ENCODE measurements around the gene SKAP2.

The SKAP2 gene, protein sequence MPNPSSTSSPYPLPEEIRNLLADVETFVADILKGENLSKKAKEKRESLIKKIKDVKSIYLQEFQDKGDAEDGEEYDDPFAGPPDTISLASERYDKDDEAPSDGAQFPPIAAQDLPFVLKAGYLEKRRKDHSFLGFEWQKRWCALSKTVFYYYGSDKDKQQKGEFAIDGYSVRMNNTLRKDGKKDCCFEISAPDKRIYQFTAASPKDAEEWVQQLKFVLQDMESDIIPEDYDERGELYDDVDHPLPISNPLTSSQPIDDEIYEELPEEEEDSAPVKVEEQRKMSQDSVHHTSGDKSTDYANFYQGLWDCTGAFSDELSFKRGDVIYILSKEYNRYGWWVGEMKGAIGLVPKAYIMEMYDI

DNA sequence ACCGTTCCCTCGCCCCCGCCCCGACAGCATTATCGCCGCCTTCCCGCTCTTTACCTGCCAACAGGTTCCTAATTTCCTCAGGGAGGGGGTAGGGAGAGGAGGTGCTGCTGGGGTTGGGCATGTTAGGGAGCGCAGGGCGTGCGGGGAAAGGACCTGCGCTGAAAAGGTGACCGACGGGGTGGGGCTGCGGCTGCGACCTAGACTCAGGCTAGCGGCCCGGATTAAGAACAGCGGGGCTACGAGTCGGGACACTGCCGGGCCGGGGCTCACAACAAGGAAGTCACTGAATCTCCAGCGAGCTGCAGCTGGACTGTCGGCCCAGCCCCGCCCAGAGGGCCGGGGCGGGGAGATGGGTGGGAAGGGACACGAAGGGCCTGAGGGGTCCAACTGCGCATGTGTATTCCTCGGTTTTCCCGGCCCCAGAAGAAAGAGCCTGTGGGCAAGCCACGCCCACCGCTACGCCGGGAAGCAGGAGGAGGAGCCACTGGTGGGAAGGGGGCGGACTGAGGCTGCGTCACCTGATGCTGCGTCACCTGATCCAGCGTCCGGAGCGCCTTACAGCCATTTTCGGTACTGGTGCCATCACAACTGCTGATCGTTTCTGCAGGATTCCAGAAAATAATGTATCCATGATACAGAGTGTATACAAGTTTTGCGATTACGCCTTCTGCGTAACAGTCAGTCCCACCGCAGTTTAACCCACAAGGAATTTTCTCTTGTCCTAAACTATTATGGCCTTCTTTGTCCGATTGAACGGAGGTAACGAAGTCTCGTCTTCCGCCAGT is at the start of gene SKAP2:
Gene SKAP2, minus strand, starts transcription at position 282 of the 785 bp plus-strand sequence. Its CDS starts 161 bp downstream, at position 121.
- in situ Hi-C loops (cut with MboI; ENCODE audit: low sequenced_read_pairs) = loop anchor here (10.0 kb wide), 1 partner anchor 50 kb away; no protein-coding TSS in a partner anchor
- H3K36me3 ChIP-seq (replicated peaks) = no peaks in the 10 kb centered on the region
- H3K4me1 ChIP-seq = peaks cover 38% of the 10 kb centered on the region

DNA sequence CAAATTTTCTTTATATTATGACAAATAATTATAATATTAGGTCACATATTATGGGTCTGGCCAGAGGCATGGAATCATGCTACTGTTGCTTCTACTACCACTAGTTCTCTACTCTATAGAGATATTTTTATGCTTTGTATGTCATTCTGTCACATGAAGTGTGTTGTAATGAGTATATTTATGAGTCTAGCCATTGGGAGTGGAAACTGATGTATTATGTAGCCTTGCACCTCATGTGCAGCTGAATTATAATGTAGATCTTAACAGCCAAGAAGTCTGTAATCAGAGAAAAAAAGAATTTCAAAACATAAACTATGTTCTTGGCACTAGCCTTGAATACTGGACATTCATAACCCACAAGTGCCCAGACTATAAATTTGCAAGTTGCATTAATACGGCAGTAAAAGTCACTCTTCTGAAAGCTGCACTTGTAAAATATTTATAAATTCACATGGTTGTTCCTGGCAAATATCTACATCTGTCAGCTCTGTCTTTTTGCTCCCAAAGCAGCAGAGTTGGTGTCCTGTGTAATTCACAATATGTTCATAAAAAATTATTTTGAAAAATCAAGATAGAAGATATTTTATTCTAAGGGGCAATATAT is 48.6 kb upstream of the SKAP2 start:
- in situ Hi-C loops (cut with MboI; ENCODE audit: low sequenced_read_pairs) = loop anchor here (10.0 kb wide), 1 partner anchor 48 kb away; the partner anchor contains the start of gene SKAP2

More for the DNA sequence above, at the start of gene SKAP2:
- Histone ChIP-seq H3K9me3 (no peaks in the 10 kb centered on the region), H3K27me3 (ENCODE audit: low read depth) (no peaks in the 10 kb centered on the region), H3K4me3 (peak within 1 kb of the TSS; percentile 86)
- DNase-seq (ENCODE audit: low spot score in 2 of 2) = peak; percentile 98 to 99

DNA sequence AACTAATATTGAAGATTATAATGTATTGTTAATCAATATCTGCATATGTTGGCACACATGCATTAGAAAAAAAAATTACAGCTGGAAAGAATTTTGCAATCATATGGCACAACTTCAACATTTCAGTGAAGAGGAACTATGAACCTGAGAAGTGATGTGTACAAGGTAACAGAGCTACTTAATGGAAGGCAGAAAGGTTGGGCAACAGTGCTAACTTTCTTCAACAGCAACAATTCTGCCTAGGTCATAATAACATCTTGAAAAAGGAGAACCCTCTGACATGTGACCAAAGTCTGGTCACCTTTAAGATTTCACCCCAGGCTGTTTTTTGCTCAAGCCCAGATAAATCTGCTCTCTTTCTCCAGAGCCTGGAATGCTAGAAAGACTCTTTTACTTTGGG is 47.9 kb upstream of the SKAP2 start:
- Histone ChIP-seq H3K9me3 (no peaks in the 10 kb centered on the region), H3K27me3 (ENCODE audit: low read depth) (no peaks in the 10 kb centered on the region), H3K36me3 (replicated peaks) (no peaks in the 10 kb centered on the region), H3K4me1 (peaks cover 30% of the 10 kb centered on the region), H3K4me3 (no peak overlapping the region)
- in situ Hi-C loops (cut with MboI; ENCODE audit: low sequenced_read_pairs) = loop anchor here (10.0 kb wide), 1 partner anchor 48 kb away; the partner anchor contains the start of gene SKAP2
- no peak for DNase-seq (ENCODE audit: low spot score in 2 of 2)

More for the DNA sequence above, 48.6 kb upstream of the SKAP2 start:
- peaks cover 34% of the 10 kb centered on the region for H3K4me1 ChIP-seq
- no peak for DNase-seq (ENCODE audit: low spot score in 2 of 2)
- no peaks in the 10 kb centered on the region for H3K36me3 ChIP-seq (replicated peaks)
- H3K4me3 ChIP-seq = no peak overlapping the region
- H3K27me3 ChIP-seq (ENCODE audit: low read depth) = no peaks in the 10 kb centered on the region
- H3K9me3 ChIP-seq = no peaks in the 10 kb centered on the region

DNA sequence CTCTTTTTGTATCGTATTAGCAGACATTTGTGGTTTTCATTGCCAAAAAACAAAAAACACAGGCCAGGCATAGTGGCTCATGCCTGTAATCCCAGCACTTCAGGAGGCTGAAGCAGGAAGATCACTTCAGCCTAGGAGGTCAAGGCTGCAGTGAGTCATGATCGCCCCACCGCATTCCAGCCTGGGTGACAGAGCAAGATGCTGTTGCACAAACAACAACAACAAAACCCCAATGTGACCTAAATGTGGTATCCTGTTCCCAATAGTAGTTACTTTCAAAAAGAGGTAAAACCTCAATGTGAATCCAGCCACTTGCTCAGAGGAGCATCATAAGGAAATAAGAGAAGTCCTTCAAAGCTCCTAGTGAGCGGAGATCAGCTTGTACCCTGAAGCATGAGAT is 45.8 kb upstream of the SKAP2 start:
- in situ Hi-C loops (cut with MboI; ENCODE audit: low sequenced_read_pairs) = loop anchor here (10.0 kb wide), 1 partner anchor 45 kb away; the partner anchor contains the start of gene SKAP2
- DNase-seq (ENCODE audit: low spot score in 2 of 2) = no peak

DNA sequence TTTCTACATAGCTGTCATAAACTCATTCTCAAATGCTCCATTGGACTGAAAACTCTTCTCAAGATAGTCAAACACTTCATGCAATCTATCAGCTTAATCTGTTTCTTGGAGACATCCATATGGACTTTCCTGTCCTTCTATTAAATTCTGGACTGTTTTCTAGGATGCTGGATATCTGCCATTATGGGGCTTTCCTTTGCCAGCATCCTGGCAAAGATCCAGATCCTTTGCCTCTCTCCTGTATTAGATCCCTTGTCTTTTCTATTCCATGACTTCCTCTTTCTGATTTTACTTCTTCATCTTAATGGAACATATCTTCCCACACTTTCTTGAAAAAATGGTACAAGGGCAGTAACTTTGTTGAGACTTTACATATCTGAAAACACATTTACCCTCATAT is 35.9 kb upstream of the SKAP2 start:
- no peak for DNase-seq (ENCODE audit: low spot score in 2 of 2)
- Histone ChIP-seq H3K4me3 (no peak overlapping the region), H3K9me3 (no peaks in the 10 kb centered on the region), H3K4me1 (no peaks in the 10 kb centered on the region), H3K36me3 (replicated peaks) (no peaks in the 10 kb centered on the region), H3K27me3 (ENCODE audit: low read depth) (no peaks in the 10 kb centered on the region)
- in situ Hi-C loops (cut with MboI; ENCODE audit: low sequenced_read_pairs) = no loop called here

More for the DNA sequence above, 45.8 kb upstream of the SKAP2 start:
- Histone ChIP-seq H3K4me3 (no peak overlapping the region), H3K27me3 (ENCODE audit: low read depth) (no peaks in the 10 kb centered on the region), H3K4me1 (peaks cover 23% of the 10 kb centered on the region), H3K36me3 (replicated peaks) (no peaks in the 10 kb centered on the region), H3K9me3 (no peaks in the 10 kb centered on the region)

DNA sequence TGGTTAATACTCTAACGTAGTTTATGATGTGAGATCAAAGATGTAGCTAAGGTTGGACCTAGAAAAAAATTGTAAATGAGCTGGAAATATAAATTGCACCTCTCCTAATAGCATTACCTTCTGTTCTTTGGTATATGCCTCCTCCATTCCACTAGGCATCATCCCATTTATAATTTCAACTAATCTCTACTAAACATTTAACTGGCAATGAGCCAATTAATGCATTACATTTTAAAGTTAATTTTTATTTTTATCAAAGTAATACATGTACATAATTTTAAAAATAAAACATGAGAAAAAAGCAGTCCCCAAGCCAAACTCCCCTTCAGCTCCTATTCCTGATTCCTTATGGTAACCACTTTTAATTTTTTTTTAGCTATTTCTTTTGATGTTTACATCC is 35.1 kb upstream of the SKAP2 start:
- Histone ChIP-seq H3K4me1 (no peaks in the 10 kb centered on the region), H3K9me3 (no peaks in the 10 kb centered on the region), H3K27me3 (ENCODE audit: low read depth) (no peaks in the 10 kb centered on the region), H3K4me3 (no peak overlapping the region), H3K36me3 (replicated peaks) (no peaks in the 10 kb centered on the region)
- DNase-seq (ENCODE audit: low spot score in 2 of 2) = no peak
- in situ Hi-C loops (cut with MboI; ENCODE audit: low sequenced_read_pairs) = no loop called here

DNA sequence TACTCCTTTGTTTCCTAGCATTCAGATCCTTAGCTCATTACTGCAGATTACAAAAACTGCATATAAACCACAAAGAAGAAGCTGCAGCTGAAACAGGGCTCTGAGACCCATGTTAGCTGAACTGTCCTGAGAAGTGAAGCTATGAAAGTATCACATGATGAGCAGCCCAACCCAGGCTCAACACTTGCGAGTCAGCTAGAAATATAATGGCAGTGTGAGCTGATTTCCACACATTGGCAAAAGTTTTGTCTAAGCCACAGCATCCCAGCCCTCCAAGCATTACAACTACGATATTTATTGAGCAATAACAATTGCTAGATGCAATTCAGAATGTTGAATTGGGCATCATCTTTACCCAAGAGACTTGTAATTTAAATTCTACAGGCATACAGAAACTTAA is 34.5 kb upstream of the SKAP2 start:
- no peak for DNase-seq (ENCODE audit: low spot score in 2 of 2)
- H3K36me3 ChIP-seq (replicated peaks) = no peaks in the 10 kb centered on the region
- no peaks in the 10 kb centered on the region for H3K4me1 ChIP-seq
- no peak overlapping the region for H3K4me3 ChIP-seq
- in situ Hi-C loops (cut with MboI; ENCODE audit: low sequenced_read_pairs) = no loop called here
- no peaks in the 10 kb centered on the region for H3K27me3 ChIP-seq (ENCODE audit: low read depth)
- no peaks in the 10 kb centered on the region for H3K9me3 ChIP-seq

DNA sequence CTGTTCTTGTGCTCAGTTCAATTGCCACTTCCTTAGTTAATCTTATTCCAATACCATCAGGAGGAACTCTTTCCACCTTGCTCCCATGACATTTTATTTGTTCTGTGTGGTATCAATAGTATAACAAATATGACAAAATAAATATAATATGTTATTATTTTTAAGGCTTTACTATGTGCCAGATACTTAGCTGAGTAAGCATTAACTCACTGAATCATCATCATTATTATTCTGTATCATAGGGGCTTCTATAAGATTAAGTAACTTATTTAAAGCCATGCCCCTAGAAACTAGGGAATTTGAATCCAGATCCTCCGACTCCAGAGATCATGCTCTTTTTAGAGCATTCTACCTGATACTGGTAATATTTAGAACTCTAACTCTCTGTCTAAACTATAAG is 33.5 kb upstream of the SKAP2 start:
- H3K9me3 ChIP-seq = no peaks in the 10 kb centered on the region
- H3K36me3 ChIP-seq (replicated peaks) = no peaks in the 10 kb centered on the region
- DNase-seq (ENCODE audit: low spot score in 2 of 2) = no peak
- H3K4me3 ChIP-seq = no peak overlapping the region
- H3K4me1 ChIP-seq = no peaks in the 10 kb centered on the region
- in situ Hi-C loops (cut with MboI; ENCODE audit: low sequenced_read_pairs) = no loop called here
- no peaks in the 10 kb centered on the region for H3K27me3 ChIP-seq (ENCODE audit: low read depth)

DNA sequence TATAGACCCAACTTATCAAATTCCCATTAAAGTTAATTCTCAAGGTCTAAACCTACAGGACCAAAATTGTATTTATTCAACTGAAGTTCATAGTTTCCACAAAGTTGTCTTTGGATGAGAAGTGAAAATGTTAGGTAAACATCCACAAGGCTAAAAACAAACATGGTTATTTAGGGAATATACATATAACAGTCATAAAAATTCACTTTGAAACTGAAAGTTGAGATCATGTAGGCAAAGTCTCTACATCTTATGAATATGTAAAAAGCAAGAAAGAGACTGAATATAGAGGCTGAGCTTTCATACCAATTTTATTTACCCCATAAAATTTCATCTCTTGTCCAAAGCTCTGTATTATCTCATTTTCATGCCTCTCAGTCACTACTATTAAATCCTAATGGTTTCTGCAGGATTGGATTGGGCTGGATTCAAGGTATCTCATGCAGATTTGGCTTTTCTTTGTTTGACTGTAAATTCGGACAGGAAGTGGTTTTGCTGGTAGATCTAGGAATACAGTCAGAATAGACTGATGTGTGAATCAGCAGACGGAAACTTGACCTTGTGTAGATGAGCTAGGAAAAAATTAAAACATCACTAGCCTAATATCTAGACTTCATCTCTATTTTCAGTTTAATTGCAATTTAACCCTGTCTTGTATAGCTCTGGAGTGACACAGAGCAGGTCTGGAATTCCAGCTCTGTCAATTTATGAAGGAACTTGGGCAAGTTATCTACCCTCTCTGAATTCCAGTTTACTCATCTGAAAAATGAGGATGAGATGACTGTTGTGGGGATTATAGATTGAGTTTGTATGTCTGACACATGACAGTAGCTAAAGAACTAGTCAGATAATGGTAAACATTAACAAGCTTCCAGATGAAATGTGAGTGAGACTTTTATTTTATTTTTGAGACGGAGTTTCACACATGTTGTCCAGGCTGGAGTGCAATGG is 27.3 kb upstream of the SKAP2 start:
- Histone ChIP-seq H3K36me3 (replicated peaks) (no peaks in the 10 kb centered on the region), H3K27me3 (ENCODE audit: low read depth) (no peaks in the 10 kb centered on the region), H3K9me3 (no peaks in the 10 kb centered on the region), H3K4me1 (no peaks in the 10 kb centered on the region), H3K4me3 (no peak overlapping the region)
- in situ Hi-C loops (cut with MboI; ENCODE audit: low sequenced_read_pairs) = no loop called here
- DNase-seq (ENCODE audit: low spot score in 2 of 2) = no peak

DNA sequence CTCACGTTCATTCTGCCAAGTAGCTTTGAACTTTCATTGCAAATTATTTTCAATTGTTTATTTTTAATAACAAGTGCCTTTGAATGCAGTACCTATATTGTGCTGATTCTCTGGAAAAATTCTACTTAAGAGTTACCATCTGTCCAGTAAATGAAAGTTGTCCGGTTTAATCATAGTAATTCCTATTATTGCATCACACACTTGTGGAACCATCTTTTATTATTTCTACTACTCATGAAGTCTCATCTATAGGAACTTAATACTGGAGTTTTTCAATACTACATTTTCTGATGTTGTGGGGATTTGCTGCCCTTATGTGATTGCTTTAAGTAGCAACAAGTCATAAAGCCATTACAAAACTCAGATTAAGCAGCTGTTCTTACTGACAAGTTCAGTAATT is 16.5 kb upstream of the SKAP2 start:
- in situ Hi-C loops (cut with MboI; ENCODE audit: low sequenced_read_pairs) = no loop called here
- Histone ChIP-seq H3K9me3 (peaks cover 3% of the 10 kb centered on the region; the same call in 1 of the 2 replicates), H3K27me3 (ENCODE audit: low read depth) (no peaks in the 10 kb centered on the region), H3K4me3 (no peak overlapping the region), H3K4me1 (no peaks in the 10 kb centered on the region), H3K36me3 (replicated peaks) (no peaks in the 10 kb centered on the region)
- no peak for DNase-seq (ENCODE audit: low spot score in 2 of 2)

DNA sequence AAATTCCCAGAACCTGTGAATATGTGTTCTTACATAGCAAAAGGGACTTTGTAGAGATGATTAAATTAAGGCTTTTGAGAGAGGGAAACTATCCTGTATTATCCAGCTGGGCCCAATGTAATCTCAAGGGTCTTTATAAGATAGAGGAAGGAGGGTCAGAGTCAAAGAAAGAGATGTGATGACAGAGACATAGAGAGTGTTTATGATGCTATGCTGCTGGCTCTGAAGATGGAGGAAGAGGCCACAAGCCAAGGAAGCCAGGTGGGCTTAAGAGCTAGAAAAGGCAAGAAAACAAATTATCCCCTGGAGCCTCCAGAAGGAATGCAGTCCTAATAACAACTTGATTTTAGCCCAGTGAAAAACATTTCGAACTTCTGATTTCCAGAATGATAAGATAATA is 15.3 kb upstream of the SKAP2 start:
- no peak for DNase-seq (ENCODE audit: low spot score in 2 of 2)
- no peaks in the 10 kb centered on the region for H3K27me3 ChIP-seq (ENCODE audit: low read depth)
- no peaks in the 10 kb centered on the region for H3K36me3 ChIP-seq (replicated peaks)
- in situ Hi-C loops (cut with MboI; ENCODE audit: low sequenced_read_pairs) = no loop called here
- no peaks in the 10 kb centered on the region; the same call in 1 of the 2 replicates for H3K9me3 ChIP-seq
- H3K4me3 ChIP-seq = no peak overlapping the region
- H3K4me1 ChIP-seq = no peaks in the 10 kb centered on the region

DNA sequence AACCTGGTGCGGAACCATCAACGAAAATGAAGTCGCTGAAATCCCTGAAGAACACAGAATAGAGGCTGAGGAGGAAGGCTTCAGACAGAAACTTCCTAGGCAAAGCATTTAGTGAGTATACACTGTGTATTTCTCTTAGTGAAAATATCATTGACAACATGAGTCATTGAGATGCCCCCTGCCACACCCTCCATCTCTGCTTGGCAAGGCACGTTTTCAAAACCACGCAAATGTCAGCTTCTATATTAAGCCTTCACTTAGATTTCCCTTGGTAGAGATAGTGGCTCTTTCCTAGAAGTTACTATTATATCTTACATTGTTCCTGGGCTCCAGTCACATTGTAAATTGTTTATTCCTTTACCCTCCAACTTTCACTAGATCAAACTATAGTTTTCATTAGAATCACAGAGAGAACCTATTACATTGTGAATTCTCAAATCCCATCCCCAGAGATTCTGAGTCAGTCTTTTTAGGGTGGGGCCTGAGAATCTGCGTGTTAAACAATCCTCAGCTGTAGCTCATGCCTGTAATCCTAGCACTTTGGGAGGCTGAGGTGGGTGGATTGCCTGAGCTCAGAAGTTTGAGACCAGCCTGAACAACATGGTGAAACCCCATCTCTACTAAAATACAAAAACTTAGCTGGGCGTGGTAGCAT is 4.6 kb upstream of the SKAP2 start:
- H3K9me3 ChIP-seq = no peaks in the 10 kb centered on the region
- in situ Hi-C loops (cut with MboI; ENCODE audit: low sequenced_read_pairs) = loop anchor here (10.0 kb wide), 1 partner anchor 46 kb away; no protein-coding TSS in a partner anchor
- no peak for DNase-seq (ENCODE audit: low spot score in 2 of 2)

More for the DNA sequence above, 4.6 kb upstream of the SKAP2 start:
- no peaks in the 10 kb centered on the region; the same call in 1 of the 2 replicates for H3K27me3 ChIP-seq (ENCODE audit: low read depth)
- H3K4me3 ChIP-seq = no peak overlapping the region
- H3K36me3 ChIP-seq (replicated peaks) = no peaks in the 10 kb centered on the region
- H3K4me1 ChIP-seq = peaks cover 4% of the 10 kb centered on the region
